ENCODE results near the gene C1orf226. TPM values are rescaled to one million over a fixed set of nuclear protein-coding genes. Genes with fewer than 3 reads are reported as not detected.
A peak's percentile ranks its signal among the peaks of the same experiment; 100 is the strongest.
"Not testable (repeated sequence)": the region's sequence is repeated elsewhere in the genome, so short reads cannot be mapped to it uniquely, and the experiment has no call there.

The C1orf226 gene
- total RNA-seq, 1 experiment from 2014 or later: 4.3 TPM

DNA sequence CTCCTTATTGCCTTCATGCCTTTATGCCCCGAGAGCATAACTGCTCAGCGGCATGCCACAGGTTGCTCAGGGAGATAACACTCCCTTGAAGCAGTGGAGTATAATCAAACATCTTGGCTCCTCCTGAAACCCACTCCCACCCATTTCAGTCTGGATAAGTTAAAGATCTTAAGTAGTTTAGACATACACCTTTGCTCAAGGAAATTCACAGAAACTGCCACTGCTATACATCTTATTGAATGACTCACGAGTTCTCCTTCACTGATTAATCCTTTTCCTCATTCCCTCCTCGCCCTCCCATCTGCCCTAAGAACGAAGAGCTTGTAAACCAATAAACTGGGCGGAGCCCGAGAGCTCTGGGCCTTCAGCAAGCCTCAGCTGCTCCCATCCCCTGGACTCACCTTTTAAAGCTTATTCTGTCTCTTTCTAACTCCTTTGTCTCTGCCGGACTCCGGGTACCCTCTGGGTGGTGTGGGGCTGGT is 38.0 kb downstream of the C1orf226 start:
- POLR2A ChIA-PET (ENCODE audit: unreplicated experiment): interaction anchor here (0.6 kb wide), 1 partner anchor 11 kb away, joined by 12 read pairs; no protein-coding TSS in a partner anchor
- Histone ChIP-seq H3K4me1 (ENCODE audit: insufficient read depth, low read length) (peaks cover 16% of the 10 kb centered on the region; the same call in 1 of the 2 replicates), H2AFZ (ENCODE audit: low read length) (peak overlapping the region; percentile 19; the same call in 1 of the 2 replicates)
- CTCF ChIA-PET; H3K4me2 ChIP-seq (ENCODE audit: low read length); H3K79me2 ChIP-seq (ENCODE audit: low read length); H3K4me3 ChIP-seq (ENCODE audit: low read length); H3K9ac ChIP-seq (ENCODE audit: low read length); H3K27me3 ChIP-seq (ENCODE audit: low read length); H3K9me3 ChIP-seq (ENCODE audit: low read length); intact Hi-C loops (cut with micrococcal nuclease); BruUV-seq (replicated peaks); H3F3A ChIP-seq (ENCODE audit: low read length, unreplicated experiment); H3K36me3 ChIP-seq (ENCODE audit: low read depth, low read length); H4K20me1 ChIP-seq (ENCODE audit: low read length); H3K27ac ChIP-seq (ENCODE audit: low read length); H3K9me2 ChIP-seq (replicated peaks; ENCODE audit: low read length): not testable (repeated sequence)
- peak; percentile 79 for DNase-seq
- ATAC-seq: peak; percentile 89

DNA sequence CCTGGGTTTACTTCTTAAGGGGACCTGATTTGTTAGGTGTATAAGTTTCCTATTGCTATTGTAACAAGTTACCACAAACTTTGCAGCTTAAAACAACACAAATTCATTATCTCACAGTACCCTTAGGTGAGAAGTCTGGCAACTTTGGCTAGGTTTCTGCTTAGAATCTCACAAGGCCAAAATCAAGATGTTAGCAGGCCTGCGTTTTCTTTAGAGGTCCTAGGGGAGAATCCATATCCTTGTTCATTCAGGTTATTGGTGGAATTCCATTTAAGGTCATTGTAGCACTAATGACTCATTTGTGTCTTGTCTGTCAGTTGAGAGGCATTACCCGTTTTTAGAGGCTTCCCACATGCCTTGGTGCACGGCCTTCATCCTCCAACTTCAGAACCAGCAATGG is 38.6 kb downstream of the C1orf226 start:
- no peak for TF ChIP-seq EZH2 (IDR thresholded peaks at IDR 0.05; ENCODE audit: low read length, unreplicated experiment)
- TF ChIP-seq EZH2phosphoT487 (IDR thresholded peaks at IDR 0.05; ENCODE audit: borderline replicate concordance, low read length): no peak
- TF ChIP-seq CTCF (conservative IDR thresholded peaks at IDR 0.05; ENCODE audit: low read depth, low read length): no peak
- no peaks in the 10 kb centered on the region for H4K20me1 ChIP-seq (ENCODE audit: low read length)
- ChIA-PET POLR2A (ENCODE audit: unreplicated experiment) (no interaction called here), CTCF (no interaction called here)
- H3K4me1 ChIP-seq (ENCODE audit: insufficient read depth, low read length): peaks cover 16% of the 10 kb centered on the region; the same call in 1 of the 2 replicates
- no peaks in the 10 kb centered on the region for H3K36me3 ChIP-seq (ENCODE audit: low read depth, low read length)
- no peak overlapping the region for H3K27ac ChIP-seq (ENCODE audit: low read length)
- H3K9me2 ChIP-seq (replicated peaks; ENCODE audit: low read length): no peaks in the 10 kb centered on the region
- H3K4me3 ChIP-seq (ENCODE audit: low read length): no peak overlapping the region
- no TSS peak for BruUV-seq (replicated peaks)
- no peak overlapping the region for H3K4me2 ChIP-seq (ENCODE audit: low read length)
- H2AFZ ChIP-seq (ENCODE audit: low read length): peak overlapping the region; percentile 19; the same call in 1 of the 2 replicates
- no peaks in the 10 kb centered on the region for H3K9me3 ChIP-seq (ENCODE audit: low read length)
- no peak for ATAC-seq
- no peak for DNase-seq
- no peak overlapping the region for H3K9ac ChIP-seq (ENCODE audit: low read length)
- no peaks in the 10 kb centered on the region for H3K27me3 ChIP-seq (ENCODE audit: low read length)
- intact Hi-C loops (cut with micrococcal nuclease): no loop called here
- H3K79me2 ChIP-seq (ENCODE audit: low read length): no peaks in the 10 kb centered on the region
- H3F3A ChIP-seq (ENCODE audit: low read length, unreplicated experiment): no peaks in the 10 kb centered on the region

GRCh38 chr1:162421258-162422164 is 40.0 kb downstream of the C1orf226 start:
- POLR2A ChIA-PET (ENCODE audit: unreplicated experiment): no interaction called here
- H2AFZ ChIP-seq (ENCODE audit: low read length): no peak overlapping the region
- H3K9ac ChIP-seq (ENCODE audit: low read length): no peak overlapping the region
- no TSS peak for BruUV-seq (replicated peaks)
- H3K4me1 ChIP-seq (ENCODE audit: insufficient read depth, low read length): peaks cover 16% of the 10 kb centered on the region; the same call in 1 of the 2 replicates
- H3K9me3 ChIP-seq (ENCODE audit: low read length): no peaks in the 10 kb centered on the region
- H3K79me2 ChIP-seq (ENCODE audit: low read length): no peaks in the 10 kb centered on the region
- no peak overlapping the region for H3K4me3 ChIP-seq (ENCODE audit: low read length)
- H4K20me1 ChIP-seq (ENCODE audit: low read length): no peaks in the 10 kb centered on the region
- no peaks in the 10 kb centered on the region for H3F3A ChIP-seq (ENCODE audit: low read length, unreplicated experiment)
- H3K27ac ChIP-seq (ENCODE audit: low read length): no peak overlapping the region
- no peak overlapping the region for H3K4me2 ChIP-seq (ENCODE audit: low read length)
- H3K36me3 ChIP-seq (ENCODE audit: low read depth, low read length): no peaks in the 10 kb centered on the region
- ATAC-seq: no peak
- TF ChIP-seq EZH2phosphoT487 (IDR thresholded peaks at IDR 0.05; ENCODE audit: borderline replicate concordance, low read length) (no peak), EZH2 (IDR thresholded peaks at IDR 0.05; ENCODE audit: low read length, unreplicated experiment) (no peak), CTCF (conservative IDR thresholded peaks at IDR 0.05; ENCODE audit: low read depth, low read length) (no peak)
- DNase-seq: no peak
- no peaks in the 10 kb centered on the region for H3K27me3 ChIP-seq (ENCODE audit: low read length)
- CTCF ChIA-PET: no interaction called here
- intact Hi-C loops (cut with micrococcal nuclease): no loop called here
- no peaks in the 10 kb centered on the region for H3K9me2 ChIP-seq (replicated peaks; ENCODE audit: low read length)

All from PC-3 (cell line).